ENCODE data around the gene MMP20.

- TF ChIP-seq CTCF (optimal IDR thresholded peaks at IDR 0.05 in 1 of 3, IDR thresholded peaks at IDR 0.05 in 1 of 3, conservative IDR thresholded peaks at IDR 0.05 in 1 of 3; ENCODE audit: extremely low read depth in 1 of 3, insufficient read depth in 2 of 3, low read length in 3 of 3) (no peak), EZH2 (IDR thresholded peaks at IDR 0.05; ENCODE audit: low read length) (no peak)
Measured at GRCh38 chr11:102637731-102638130, 12.6 kb upstream of the MMP20 start.
